ENCODE results near the gene SPATA32. TPM values are rescaled to one million over a fixed set of nuclear protein-coding genes. Genes with fewer than 3 reads are reported as not detected.
A peak's percentile ranks its signal among the peaks of the same experiment; 100 is the strongest.

The SPATA32 gene
- total and polyA plus RNA-seq, 8 donors = 0.13 to 0.69 (median 0.44) TPM; not detected in 2

- H3K4me1 ChIP-seq = peaks cover 0 to 33% of the 10 kb centered on the region in 2 donors
- no peak for DNase-seq
- no peak for TF ChIP-seq CTCF (IDR thresholded peaks at IDR 0.05)
- peaks cover 0 to 94% of the 10 kb centered on the region in 2 donors for H3K36me3 ChIP-seq
- H3K27me3 ChIP-seq = peaks cover 0 to 6% of the 10 kb centered on the region in 2 donors
- no peaks in the 10 kb centered on the region for H3K9me3 ChIP-seq
- no peak overlapping the region for H3K27ac ChIP-seq
- ATAC-seq = no peak
- H3K4me3 ChIP-seq = no peak overlapping the region
- intact Hi-C loops (cut with DNase I) = no loop called here
These were observed 23.6 kb downstream of the SPATA32 start for GRCh38 chr17:45238155-45238774.

DNA sequence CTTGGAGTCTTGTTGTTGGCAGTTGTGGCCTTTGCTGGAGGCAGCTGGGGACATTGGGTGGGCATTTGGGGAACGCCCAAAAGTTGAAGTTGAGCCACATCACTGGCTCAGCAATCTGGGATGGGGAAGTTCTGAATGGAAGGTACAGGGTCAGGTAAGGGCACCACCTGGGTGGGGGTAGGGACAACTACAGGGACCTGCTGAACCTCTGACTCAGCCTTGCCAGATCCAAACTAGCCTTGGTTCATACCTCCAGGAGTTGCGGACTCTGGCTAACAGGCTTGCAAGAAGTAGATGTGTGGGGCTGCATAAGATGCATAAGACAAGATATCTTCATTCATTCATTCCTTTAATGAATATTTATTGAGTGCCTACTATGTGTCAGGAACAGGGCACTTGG is 24.2 kb downstream of the SPATA32 start:
- TF ChIP-seq CTCF (IDR thresholded peaks at IDR 0.05) = no peak
- DNase-seq (no peak), ATAC-seq (no peak)
- Histone ChIP-seq H3K4me1 (peaks cover 0 to 38% of the 10 kb centered on the region in 2 donors), H3K27ac (no peak overlapping the region), H3K27me3 (peaks cover 0 to 6% of the 10 kb centered on the region in 2 donors), H3K4me3 (no peak overlapping the region), H3K36me3 (peaks cover 0 to 93% of the 10 kb centered on the region in 2 donors), H3K9me3 (no peaks in the 10 kb centered on the region)
- intact Hi-C loops (cut with DNase I) = no loop called here

DNA sequence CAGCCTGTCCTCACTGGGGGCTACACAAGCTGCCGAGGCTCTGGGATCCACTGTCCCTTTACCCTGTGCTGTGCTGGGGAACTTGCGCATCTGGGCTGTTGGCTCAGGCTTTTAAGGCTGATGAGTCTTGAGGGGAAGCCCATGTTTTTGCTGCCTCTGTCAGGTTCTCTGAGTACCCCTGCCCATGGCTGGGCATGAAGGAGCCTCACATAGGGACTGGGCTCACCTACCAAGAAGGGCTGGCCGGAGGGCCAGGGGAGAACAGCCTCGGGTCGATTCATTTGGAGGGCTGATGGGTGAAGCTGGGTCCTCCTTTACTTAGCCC is 25.6 kb downstream of the SPATA32 start:
- peaks cover 1 to 52% of the 10 kb centered on the region in 2 donors for H3K4me1 ChIP-seq
- ATAC-seq (no peak), DNase-seq (no peak)
- H3K27me3 ChIP-seq = peaks cover 0 to 3% of the 10 kb centered on the region in 2 donors
- H3K27ac ChIP-seq = no peak overlapping the region
- intact Hi-C loops (cut with DNase I) = no loop called here
- H3K9me3 ChIP-seq = no peaks in the 10 kb centered on the region
- no peak for TF ChIP-seq CTCF (IDR thresholded peaks at IDR 0.05)
- peaks cover 0 to 80% of the 10 kb centered on the region in 2 donors for H3K36me3 ChIP-seq
- H3K4me3 ChIP-seq = no peak overlapping the region

DNA sequence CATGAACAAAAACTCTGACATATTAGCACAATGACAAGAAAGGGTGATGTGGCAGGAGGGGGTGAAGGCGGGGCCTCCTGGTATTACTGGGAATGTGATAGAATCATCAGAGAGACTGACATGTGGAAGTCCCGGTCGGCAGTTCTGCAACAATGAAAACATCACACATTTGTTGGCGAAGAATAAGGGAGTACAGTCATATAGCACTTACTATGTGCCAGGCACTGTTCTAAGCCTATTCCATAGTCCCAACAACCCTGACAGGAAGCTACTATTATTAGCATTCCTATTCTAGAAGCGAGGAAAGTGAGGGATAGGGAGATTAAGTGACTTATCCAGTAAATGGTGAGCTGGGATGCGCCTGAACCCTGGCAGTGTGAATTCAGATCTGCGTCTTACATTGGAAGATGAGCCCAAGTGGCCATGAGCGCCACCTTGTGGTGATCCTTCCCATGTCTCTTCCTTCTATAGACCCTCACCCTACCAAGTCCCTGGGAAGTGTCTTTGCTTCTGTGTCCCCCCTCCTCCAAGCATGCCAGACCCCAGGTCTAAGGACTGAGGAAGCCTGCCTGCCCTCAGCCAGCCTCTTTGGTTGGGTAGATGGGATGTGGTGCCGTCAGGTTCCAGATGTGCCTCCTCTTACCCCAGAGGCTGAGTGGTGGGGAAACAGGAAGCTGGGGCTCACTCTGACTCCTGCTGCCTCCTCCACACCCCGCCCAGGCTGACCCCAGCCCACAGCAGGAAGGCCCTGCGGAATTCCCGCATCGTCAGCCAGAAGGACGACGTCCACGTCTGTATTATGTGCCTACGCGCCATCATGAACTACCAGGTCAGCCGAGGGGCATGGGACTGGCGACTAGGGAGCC is 26.2 kb downstream of the SPATA32 start:
- Histone ChIP-seq H3K27me3 (no peaks in the 10 kb centered on the region), H3K9me3 (no peaks in the 10 kb centered on the region), H3K4me1 (peaks cover 7 to 58% of the 10 kb centered on the region in 2 donors), H3K36me3 (peaks cover 0 to 74% of the 10 kb centered on the region in 2 donors), H3K27ac (peak overlapping the region in 1 of 2 donors; percentile 41), H3K4me3 (no peak overlapping the region)
- intact Hi-C loops (cut with DNase I) = no loop called here
- DNase-seq (peak in 2 of 4 donors; percentile 68 to 75), ATAC-seq (peak; percentile 72)
- peak; percentile 63 to 81 for TF ChIP-seq CTCF (IDR thresholded peaks at IDR 0.05)
